Stimulated activated CD8-positive, alpha-beta memory T cell treated with anti-CD3 and anti-CD28 coated beads, Interleukin-2, amount 100 ng/mL, for 1 hour (primary cell): Measurements from ENCODE around the gene DBR1.
A peak's percentile ranks its signal among the peaks of the same experiment; 100 is the strongest.
"Not testable (repeated sequence)": the region's sequence is repeated elsewhere in the genome, so short reads cannot be mapped to it uniquely, and the experiment has no call there.

Experiments used
- DNase-seq, 2 donors: peaks; one replicate each; pipeline ENCODE4 v3.0.0-alpha.2; 2020; ENCODE audit warnings: low read depth in 2 of 2

The DBR1 gene

DNA sequence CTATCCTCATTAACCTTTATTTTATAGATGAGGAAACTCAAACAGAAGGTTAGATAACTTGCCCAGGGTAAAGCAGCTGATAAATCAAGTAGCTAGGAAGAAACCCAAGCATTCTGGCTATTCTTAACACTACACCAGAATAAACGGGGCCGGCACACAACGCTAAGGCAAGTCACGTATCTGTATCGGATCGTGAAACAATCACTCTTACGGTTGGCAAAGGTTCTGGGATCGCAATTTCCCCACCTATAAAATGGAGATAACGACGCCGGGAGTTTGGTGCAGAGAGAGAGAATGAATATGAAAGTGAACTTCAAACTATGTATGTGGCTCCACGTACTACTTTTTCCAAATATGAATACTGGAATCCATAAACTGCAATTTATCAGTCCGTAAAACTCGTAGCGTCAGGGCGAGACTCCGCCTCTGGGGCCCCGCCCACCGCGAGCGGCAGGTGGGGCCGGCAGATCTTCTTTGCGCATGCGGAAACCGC lies 12.1 kb upstream of the DBR1 start:
- DNase-seq: peak; percentile 78 to 83

DNA sequence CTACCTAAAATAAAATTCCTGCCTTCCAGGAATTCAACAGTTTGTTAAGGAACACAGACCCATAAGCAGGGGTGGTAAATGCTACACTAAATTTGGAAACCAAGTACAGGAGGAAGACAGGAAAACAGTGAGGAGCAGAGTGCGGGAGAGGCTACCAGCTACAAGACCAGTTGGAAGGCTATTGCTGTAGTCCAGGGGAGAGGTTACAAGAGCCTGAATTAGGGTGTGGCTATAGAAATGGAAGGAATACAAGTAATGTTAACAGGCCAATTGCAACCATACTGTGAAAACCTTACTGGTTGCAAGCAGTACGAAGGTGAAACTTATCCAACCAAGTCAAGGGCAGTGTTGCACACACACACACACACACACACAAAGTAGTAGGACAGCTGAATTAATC lies 11.5 kb upstream of the DBR1 start:
- DNase-seq: no peak

DNA sequence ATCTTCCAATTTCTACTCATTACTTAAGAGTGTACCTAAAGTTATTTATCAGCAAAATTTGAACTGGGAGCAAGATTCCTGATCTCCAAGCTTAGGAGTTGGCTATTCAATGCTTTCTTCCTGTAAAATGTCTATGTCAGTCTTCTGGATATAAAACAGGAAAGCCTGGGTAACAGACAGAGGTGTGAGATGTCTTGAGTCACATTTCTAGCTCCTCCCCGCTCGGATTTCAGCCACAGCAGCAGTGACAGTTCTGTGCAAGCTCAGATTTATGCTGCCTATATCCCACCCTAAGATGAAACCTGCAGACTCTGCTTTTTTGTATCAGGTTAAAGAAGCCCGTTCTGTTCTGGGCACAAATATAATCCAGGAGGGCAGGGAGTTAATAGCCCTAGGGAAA lies 10.3 kb upstream of the DBR1 start:
- DNase-seq: no peak

GRCh38 chr3:138180375-138181029 lies 5.8 kb upstream of the DBR1 start:
- no peak for DNase-seq

DNA sequence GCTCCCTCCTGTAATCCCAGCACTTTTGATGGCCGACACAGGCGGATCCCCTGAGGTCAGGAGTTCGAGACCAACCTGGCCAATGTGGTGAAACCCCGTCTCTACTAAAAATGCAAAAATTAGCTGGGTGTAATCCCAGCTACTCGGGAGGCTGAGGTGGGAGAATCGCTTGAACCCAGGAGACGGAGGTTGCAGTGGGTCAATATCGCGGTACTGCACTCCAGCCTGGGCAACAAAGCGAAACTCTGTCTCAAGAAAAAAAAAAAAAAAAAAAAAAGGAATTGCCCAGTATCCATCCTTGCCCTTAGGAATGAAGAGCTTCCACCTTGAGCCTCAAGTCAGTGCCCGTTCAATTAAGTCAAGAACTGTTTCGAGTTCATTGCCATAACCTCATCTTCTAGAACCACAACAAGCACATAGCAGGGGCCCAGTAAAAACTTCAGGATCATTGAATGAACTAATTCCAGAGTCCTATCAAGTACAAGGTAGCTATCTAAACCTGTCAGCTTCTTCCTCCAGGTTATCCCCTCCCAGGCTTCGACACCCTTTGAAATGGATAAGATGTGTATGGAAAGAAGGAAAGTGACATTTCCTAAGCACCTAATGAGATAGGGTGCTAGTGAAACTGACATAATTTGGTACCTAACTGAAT lies 826 bp downstream of the DBR1 start:
- DNase-seq: no peak

DNA sequence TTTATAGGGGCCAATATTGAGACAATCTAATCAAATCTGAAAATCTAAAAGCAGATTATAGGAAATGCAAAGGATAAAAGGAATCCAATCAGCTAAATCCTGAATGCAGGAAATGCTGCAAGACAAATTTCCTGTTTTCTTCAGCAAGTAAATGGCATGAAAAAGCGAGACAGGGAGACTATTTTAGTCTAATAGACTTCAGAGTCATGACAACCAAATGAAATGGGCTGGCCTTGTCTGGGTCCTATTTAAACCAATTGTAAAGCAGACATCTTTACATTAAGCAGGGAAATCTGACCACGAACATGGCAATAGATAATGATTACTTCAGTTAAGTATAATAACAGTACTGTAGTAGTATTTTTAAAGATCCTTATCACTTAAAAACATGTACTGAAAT lies 2.1 kb downstream of the DBR1 start:
- no peak for DNase-seq

GRCh38 chr3:138165061-138165460 lies 9.7 kb downstream of the DBR1 start:
- DNase-seq: no peak

- DNase-seq: no peak
Observed at GRCh38 chr3:138157743-138158142, 17.0 kb downstream of the DBR1 start.

GRCh38 chr3:138154534-138154933 lies 20.2 kb downstream of the DBR1 start:
- no peak for DNase-seq

DNA sequence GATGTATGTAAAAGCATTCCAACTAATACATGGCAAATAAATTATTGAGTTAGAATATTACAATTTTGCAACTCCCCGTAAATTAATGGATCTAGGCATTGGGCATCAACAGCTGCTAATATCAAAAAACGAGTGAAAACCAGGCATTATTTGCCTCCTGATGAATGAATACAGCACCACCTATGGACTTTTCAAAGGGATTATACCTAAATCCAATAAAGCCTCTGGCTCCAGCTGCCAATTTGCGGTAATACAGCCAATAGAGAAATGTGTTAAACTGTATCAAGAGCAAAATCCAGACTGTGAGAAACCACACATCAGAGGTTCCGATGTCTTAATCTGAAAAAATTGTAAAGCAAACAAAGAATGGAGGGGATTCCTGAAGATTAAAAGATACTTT lies 26.2 kb downstream of the DBR1 start:
- DNase-seq: no peak

DNA sequence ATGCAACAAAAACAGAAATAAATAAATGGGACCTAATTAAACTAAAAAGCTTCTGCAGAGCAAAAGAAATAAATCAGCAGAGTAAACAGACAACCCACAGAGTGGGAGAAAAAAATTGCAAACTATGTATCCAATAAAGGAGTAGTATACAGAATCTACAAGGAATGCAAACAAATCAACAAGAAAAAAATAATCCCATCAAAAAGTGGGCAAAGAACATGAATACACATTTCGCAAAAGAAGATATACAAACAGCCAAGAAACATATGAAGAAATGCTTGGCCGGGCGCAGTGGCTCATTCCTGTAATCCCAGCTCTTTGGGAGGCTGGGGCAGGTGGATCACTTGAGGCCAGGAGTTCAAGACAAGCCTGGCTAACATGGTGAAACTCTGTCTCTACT lies 32.5 kb downstream of the DBR1 start:
- not testable (repeated sequence) for DNase-seq

GRCh38 chr3:138140940-138141339 lies 33.8 kb downstream of the DBR1 start:
- no peak for DNase-seq

DNA sequence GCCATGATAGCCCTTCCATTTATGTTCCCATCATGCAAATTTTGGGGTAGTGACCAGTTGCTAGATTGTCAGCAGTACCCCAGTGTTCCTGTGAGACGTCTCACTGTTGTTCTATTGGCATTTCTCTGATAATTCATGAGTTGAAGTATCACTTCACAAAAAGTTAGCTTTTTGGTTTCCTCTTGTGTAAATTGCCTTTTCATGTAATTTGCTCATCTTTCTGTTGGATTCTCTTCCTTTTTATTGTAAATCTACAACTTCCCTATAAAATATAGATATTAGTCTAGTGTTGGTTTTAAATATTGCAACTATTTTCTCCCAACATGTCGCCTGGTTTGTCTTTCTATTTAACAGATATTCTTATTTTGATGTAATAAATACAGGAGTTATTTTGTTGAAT lies 35.0 kb downstream of the DBR1 start:
- DNase-seq: no peak

DNA sequence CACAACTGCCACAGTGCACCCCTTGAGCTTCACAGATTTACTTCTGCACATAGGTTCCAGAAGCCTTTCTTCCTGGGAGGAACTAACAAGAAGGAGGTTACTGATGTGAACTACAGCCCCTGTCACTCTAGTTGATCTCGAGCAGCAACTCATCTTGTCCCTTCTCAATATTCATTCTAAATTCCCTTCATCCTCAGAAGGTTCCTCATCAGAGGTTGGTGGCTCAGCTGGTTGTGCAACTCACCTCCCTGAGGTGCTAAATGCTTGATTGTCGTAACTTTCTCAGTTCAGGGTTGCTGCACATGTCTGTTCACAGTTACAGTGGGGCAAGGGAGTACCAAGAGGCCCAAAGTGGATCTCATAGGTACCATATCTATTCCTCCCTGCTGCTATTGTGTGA lies 36.9 kb downstream of the DBR1 start:
- no peak for DNase-seq

GRCh38 chr3:138136201-138136600 lies 38.5 kb downstream of the DBR1 start:
- DNase-seq: no peak

- DNase-seq: no peak
Observed at GRCh38 chr3:138135833-138136194, 38.9 kb downstream of the DBR1 start.

- no peak for DNase-seq
Observed at GRCh38 chr3:138135146-138135832, 39.4 kb downstream of the DBR1 start.

GRCh38 chr3:138132239-138132638 lies 42.5 kb downstream of the DBR1 start, which contains the start of gene A4GNT:
Gene A4GNT, minus strand, starts transcription at chr3:138132390. Its CDS starts 1,134 bp downstream, at chr3:138131256.
- no peak for DNase-seq

- no peak for DNase-seq
Observed at GRCh38 chr3:138127636-138128365, 46.9 kb downstream of the DBR1 start.

DNA sequence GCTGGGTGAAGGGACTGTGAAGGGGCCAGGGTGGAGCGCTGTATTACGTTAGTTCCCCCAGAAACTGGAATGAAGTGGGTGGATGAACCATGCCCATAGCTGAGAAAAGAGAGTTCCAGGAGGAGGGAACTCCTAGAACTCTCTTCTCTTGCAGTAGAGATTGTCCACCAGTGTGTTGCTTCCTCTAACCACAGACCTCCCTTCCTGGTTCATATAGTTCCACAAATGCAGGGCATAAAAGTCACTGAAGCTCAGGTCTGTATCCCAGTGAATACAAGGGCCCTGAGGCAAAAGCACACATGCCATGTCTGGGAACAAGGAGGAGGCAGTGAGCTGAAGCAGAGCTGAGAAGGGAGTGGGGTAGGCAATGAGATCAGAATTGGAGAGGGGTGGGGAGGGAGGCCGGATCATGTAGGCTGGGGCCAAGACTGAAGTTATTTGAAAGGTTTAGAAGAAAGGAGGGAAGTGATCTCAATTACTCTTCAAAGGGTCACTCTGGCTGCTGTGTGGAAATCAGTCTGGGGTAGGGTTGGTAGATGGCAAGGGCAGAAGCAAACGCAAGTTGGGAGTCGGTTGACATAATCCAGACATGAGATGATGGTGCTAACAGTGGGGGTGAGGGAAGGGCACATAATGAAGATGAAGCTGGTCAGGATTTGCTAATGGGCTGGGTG lies 49.0 kb downstream of the DBR1 start:
- DNase-seq: no peak

- DNase-seq: no peak
Observed at GRCh38 chr3:138124706-138125355, 49.9 kb downstream of the DBR1 start.
